Sigmoid colon (tissue), 7 donors: ENCODE measurements around the gene C1orf167. TPM values are rescaled to one million over a fixed set of nuclear protein-coding genes. Genes with fewer than 3 reads are reported as not detected.

ENCODE experiments used
- DNase-seq: peaks from one replicate; pipeline ENCODE4 v3.0.0-alpha.2; 2019
- H3K27ac ChIP-seq, 4 donors: fragments of 200-600 bp; sonication (generic); one replicate each; pipeline ENCODE4 v1.5.1; 2016 to 2019; ENCODE audit warnings: mild to moderate bottlenecking in 1 of 4
- H3K27me3 ChIP-seq, 3 donors: fragments of 200-600 bp; sonication (generic); one replicate each; pipeline ENCODE4 v1.5.1; 2019; ENCODE audit warnings: mild to moderate bottlenecking in 1 of 3
- H3K36me3 ChIP-seq, 4 donors: fragments of 200-600 bp; sonication (generic); one replicate each; pipeline ENCODE4 v1.5.1; 2016 to 2019
- H3K4me1 ChIP-seq, 4 donors: fragments of 200-600 bp; sonication (generic); one replicate each; pipeline ENCODE4 v1.5.1; 2017 to 2019
- H3K4me3 ChIP-seq, 4 donors: fragments of 200-600 bp; sonication (generic); one replicate each; pipeline ENCODE4 v1.5.1; 2017 to 2019; ENCODE audit warnings: mild to moderate bottlenecking in 2 of 4, moderate library complexity in 1 of 4
- H3K9me3 ChIP-seq, 4 donors: fragments of 200-600 bp in 3 of 4; sonication (generic) in 3 of 4; one replicate each; pipeline versions ENCODE4 v1.5.1 to v1.6.1; 2013 to 2019
- EP300 ChIP-seq, 4 donors: sonication (generic); formaldehyde crosslinking; IDR thresholded peaks; one replicate each; pipeline ENCODE4 v1.6.1; 2017; ENCODE audit warnings: antibody characterized with exemption in 4 of 4
- POLR2A ChIP-seq, 2 donors: fragments of 450-650 bp; IDR thresholded peaks; one replicate each; pipeline ENCODE4 v1.6.1; 2016; ENCODE audit warnings: antibody characterized with exemption in 2 of 2, mild to moderate bottlenecking in 2 of 2, moderate library complexity in 2 of 2
- POLR2AphosphoS5 ChIP-seq, 4 donors: sonication (generic); formaldehyde crosslinking; IDR thresholded peaks; one replicate each; pipeline ENCODE4 v1.6.1; 2017; ENCODE audit warnings: antibody characterized with exemption in 4 of 4
- WGBS, 2 donors: extraction: QIAGEN DNeasy Blood & Tissue Kit; methylation state at CpG; one replicate each; pipeline ENCODE4 v1.1.7; 2013; 5-methylcytosine and 5-hydroxymethylcytosine counted together
- intact Hi-C: fragments of 100-400 bp; cut with DNase I; formaldehyde crosslinking; loops from one replicate; pipeline ENCODE4 v1.15.1; 2023
- polyA plus RNA-seq, 3 donors: library from polyadenylated mRNA; stranded (reverse); fragments of 200-250 nt; gene quantifications; one replicate each; pipeline ENCODE4 v1.2.3, GENCODE V29; 2013
- total RNA-seq, 4 donors: library from RNA; depleted of rRNA; stranded (reverse); fragments of >200 nt; gene quantifications; one replicate each; pipeline ENCODE4 v1.1.0, GENCODE V29; 2016
- TF ChIP-seq, protein P1 (sequence below), 4 experiments: fragments of 450-650 bp in 3 of 4; fragments of 200-600 bp in 1 of 4; IDR thresholded peaks; one replicate each; pipeline ENCODE4 v1.5.1; 2016 to 2019; ENCODE audit warnings: antibody characterized with exemption in 4 of 4, mild to moderate bottlenecking in 3 of 4, moderate library complexity in 2 of 4
- donor health status: healthy with polysubstance abuse.
- donor health status: Bipolar disorder and iron deficiency.
- donor health status: healthy.

C1orf167 gene
- total and polyA plus RNA-seq, 7 donors = 0.66 to 2.4 (median 1.7) TPM; not detected in 1

DNA sequence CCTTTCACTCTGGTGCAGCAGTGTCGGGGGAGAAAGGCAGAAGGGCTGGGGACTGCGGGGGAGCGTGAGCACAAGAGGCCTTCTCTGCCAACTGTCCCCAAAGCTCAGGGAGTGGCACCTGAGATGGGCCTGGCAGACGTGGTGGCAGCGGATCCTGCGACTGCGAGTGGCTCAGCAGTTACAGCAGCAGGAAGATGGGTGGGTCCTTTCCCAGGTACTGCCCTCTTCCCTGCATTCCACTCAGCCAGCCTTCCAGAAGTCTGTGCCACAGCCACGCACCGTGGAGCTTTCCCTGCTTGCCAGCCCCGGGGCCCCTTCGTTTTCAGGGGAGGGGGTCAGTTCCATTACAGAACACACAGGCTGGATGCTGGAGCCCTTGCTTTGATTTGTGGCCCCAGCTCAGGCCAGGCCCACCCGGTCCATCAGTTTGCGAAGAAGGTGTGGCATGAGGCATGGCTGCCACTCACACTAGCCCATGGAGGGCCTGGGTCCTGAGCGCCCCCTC lies 26.6 kb downstream of the C1orf167 start:
- TF ChIP-seq, protein P1, sequence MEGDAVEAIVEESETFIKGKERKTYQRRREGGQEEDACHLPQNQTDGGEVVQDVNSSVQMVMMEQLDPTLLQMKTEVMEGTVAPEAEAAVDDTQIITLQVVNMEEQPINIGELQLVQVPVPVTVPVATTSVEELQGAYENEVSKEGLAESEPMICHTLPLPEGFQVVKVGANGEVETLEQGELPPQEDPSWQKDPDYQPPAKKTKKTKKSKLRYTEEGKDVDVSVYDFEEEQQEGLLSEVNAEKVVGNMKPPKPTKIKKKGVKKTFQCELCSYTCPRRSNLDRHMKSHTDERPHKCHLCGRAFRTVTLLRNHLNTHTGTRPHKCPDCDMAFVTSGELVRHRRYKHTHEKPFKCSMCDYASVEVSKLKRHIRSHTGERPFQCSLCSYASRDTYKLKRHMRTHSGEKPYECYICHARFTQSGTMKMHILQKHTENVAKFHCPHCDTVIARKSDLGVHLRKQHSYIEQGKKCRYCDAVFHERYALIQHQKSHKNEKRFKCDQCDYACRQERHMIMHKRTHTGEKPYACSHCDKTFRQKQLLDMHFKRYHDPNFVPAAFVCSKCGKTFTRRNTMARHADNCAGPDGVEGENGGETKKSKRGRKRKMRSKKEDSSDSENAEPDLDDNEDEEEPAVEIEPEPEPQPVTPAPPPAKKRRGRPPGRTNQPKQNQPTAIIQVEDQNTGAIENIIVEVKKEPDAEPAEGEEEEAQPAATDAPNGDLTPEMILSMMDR (IDR thresholded peaks at IDR 0.05) = no peak
- no peak for TF ChIP-seq POLR2AphosphoS5 (IDR thresholded peaks at IDR 0.05)
- TF ChIP-seq EP300 (IDR thresholded peaks at IDR 0.05) = no peak
- TF ChIP-seq POLR2A (IDR thresholded peaks at IDR 0.05) = no peak
- peaks cover 0 to 76% (median 66%) of the 10 kb centered on the region in 4 donors for H3K4me1 ChIP-seq
- H3K36me3 ChIP-seq = peaks cover 1 to 35% (median 9%) of the 10 kb centered on the region in 4 donors
- intact Hi-C loops = loop anchor here (5.0 kb wide), 2 partner anchors 51 to 136 kb away; partner anchors contain the start of genes AGTRAP, FBXO2 and FBXO44
- H3K27ac ChIP-seq = peak overlapping the region; percentile 86 to 93 (median 88)
- 47 to 89% methylated on average over 14 of the region's 14 CpGs for WGBS, 2 donors
- H3K27me3 ChIP-seq = no peaks in the 10 kb centered on the region
- no peaks in the 10 kb centered on the region for H3K9me3 ChIP-seq
- no peak for DNase-seq
- H3K4me3 ChIP-seq = no peak overlapping the region

DNA sequence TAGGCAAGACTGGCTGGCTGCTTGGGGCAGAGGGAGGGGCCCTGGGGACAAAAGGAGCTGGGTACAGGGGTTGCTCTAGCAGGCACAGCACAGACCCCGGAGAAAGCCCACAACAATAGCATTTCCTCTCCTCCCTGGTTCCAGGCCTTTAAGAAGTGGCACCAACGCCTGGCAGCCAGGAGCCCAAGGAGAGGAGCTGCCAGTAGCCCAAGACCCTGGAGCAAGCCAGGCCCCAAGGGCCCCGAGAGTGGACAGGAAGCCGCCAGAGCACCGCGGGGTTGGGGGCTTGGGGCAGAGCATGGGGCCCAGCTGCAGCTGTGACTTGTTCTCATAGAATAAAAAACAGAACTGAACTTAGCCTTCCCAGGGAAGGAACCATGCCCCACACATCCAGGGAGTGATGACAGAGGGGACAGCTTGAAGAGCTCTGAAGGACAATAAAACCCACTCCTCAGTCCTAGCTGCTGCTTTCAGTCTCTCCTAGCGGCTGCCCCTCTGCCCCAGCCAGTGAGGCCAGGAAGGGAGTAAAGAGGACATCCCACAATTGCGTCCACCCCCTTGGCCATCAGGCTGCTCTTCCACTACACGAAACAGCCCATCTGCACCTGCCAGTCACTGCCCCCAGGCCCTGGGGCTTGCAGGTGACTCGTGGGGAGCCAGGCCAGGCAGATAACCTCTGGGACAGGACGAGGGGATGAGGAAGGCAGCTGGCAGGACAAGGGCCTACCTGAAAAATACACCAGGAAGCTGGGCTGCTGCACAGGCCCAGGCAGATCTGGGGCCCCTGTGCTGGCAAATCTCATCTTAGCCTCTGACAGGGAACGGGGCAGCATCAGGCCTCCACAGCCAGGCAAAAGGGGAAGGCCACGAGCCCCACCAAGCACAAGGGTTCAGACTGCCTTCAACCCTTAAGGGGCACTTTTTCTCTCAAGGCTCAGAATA lies 27.4 kb downstream of the C1orf167 start:
- H3K9me3 ChIP-seq = no peaks in the 10 kb centered on the region
- no peaks in the 10 kb centered on the region for H3K27me3 ChIP-seq
- intact Hi-C loops = loop anchor here (5.0 kb wide), 2 partner anchors 52 to 137 kb away; partner anchors contain the start of genes AGTRAP, FBXO2 and FBXO44
- TF ChIP-seq EP300 (IDR thresholded peaks at IDR 0.05) (no peak), POLR2AphosphoS5 (IDR thresholded peaks at IDR 0.05) (no peak), POLR2A (IDR thresholded peaks at IDR 0.05) (no peak)
- TF ChIP-seq, protein P1 (IDR thresholded peaks at IDR 0.05) = no peak
- peaks cover 9 to 43% (median 16%) of the 10 kb centered on the region in 4 donors for H3K36me3 ChIP-seq
- H3K4me3 ChIP-seq = no peak overlapping the region
- peak overlapping the region; percentile 86 to 93 (median 88) for H3K27ac ChIP-seq
- 79 to 85% methylated on average over 13 of the region's 13 CpGs for WGBS, 2 donors
- no peak for DNase-seq
- H3K4me1 ChIP-seq = peaks cover 0 to 74% (median 66%) of the 10 kb centered on the region in 4 donors

DNA sequence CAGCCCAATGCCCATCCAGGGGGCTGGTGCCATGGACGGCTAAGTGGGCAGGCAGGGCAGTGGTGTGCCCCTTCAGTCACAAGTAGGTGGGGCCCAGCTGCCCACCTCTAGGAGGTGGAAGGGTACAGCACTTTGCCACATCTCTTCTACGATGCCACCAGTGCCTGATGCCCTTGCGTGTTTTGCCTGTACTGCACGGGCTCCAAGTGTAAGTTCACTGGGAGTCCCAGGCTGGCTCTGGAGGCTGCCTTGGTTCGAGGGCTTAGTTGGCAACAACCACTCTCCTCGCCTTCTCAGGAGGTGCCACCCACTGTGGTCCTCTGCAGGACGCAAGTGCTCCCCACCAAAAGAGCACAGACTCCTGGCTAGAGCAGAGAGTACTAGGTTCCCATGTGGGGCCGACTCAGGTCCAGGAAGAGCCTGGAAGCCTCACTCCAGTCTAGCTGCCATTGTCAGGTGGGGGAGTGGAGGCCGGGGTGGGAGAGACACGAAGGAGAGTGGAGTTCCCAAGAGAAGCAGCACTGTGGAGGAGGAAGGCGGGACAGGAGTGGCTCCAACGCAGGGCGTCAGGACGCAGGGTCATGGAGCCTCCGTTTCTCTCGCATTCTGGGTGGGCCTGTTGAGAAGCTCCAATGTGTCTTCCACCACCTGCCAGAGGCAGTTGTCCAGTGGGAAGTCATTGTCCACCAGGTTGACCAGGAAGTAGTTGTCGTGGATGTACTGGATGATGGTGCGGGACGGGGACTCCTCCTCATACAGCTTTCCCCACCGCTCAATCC lies 28.3 kb downstream of the C1orf167 start:
- WGBS, 2 donors = 85 to 87% methylated on average over 20 of the region's 20 CpGs
- Histone ChIP-seq H3K4me1 (peaks cover 0 to 65% (median 58%) of the 10 kb centered on the region in 4 donors), H3K27ac (peak overlapping the region; percentile 86 to 93 (median 88)), H3K36me3 (peaks cover 15 to 52% (median 25%) of the 10 kb centered on the region in 4 donors), H3K9me3 (no peaks in the 10 kb centered on the region), H3K4me3 (no peak overlapping the region), H3K27me3 (no peaks in the 10 kb centered on the region)
- no peak for DNase-seq
- intact Hi-C loops = no loop called here
- TF ChIP-seq POLR2AphosphoS5 (IDR thresholded peaks at IDR 0.05) (no peak), POLR2A (IDR thresholded peaks at IDR 0.05) (no peak), EP300 (IDR thresholded peaks at IDR 0.05) (no peak)
- TF ChIP-seq, protein P1 (IDR thresholded peaks at IDR 0.05) = no peak

DNA sequence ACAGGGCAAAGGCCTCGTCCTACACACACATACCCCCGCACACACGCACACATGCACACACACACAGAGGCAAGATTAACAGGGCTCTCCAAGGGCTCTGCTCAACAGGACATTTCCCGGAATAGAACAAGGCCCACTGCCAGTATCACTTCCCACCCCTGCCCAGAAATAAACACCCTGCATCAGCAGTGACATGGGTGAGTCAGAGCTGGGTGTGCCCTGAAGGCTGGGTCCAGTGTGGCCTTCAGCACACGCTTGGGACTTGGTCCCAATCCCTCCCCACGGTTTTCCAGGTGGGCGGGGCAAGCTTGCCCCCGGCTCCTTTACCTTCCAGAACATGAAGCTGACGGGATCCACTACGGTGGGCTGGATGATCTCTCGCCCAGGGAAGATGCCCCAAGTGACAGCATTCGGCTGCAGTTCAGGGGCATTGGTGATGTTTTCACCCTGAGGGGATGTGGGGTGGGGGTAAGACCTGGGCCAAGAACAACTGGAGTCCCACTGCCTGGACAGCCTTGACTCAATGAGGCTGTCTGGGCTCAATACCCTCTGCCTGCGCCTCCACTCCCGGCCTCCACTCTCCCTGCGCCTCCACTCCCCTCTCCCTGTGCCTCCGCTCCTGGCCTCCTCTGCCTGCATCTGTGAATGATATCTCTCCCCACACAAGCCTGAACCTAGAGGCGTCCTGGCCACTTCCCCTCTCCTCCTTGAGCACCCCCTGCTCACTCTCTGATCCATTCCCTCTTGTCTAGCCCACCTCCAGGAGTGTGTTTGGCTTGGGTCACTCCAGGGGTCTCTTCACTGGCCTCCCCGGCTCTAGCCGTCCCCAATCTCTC lies 29.1 kb downstream of the C1orf167 start:
- H3K36me3 ChIP-seq = peaks cover 23 to 60% (median 31%) of the 10 kb centered on the region in 4 donors
- H3K27ac ChIP-seq = peak overlapping the region; percentile 86 to 93 (median 88)
- H3K9me3 ChIP-seq = no peaks in the 10 kb centered on the region
- peak; percentile 97 for DNase-seq
- 65 to 77% methylated on average over 19 of the region's 19 CpGs for WGBS, 2 donors
- TF ChIP-seq POLR2A (IDR thresholded peaks at IDR 0.05) = no peak
- TF ChIP-seq POLR2AphosphoS5 (IDR thresholded peaks at IDR 0.05) = peak; percentile 82 to 98 (median 88)
- TF ChIP-seq, protein P1 (IDR thresholded peaks at IDR 0.05) = no peak
- peak; percentile 74 to 98 (median 93) for TF ChIP-seq EP300 (IDR thresholded peaks at IDR 0.05)
- H3K4me1 ChIP-seq = peaks cover 0 to 57% (median 54%) of the 10 kb centered on the region in 4 donors
- intact Hi-C loops = loop anchor here (1.0 kb wide), 1 partner anchor 12 kb away; no protein-coding TSS in a partner anchor
- H3K4me3 ChIP-seq = no peak overlapping the region
- H3K27me3 ChIP-seq = no peaks in the 10 kb centered on the region
